IMR-90 (cell line): Measurements from ENCODE around the gene SEMA5A. TPM values are rescaled to one million over a fixed set of nuclear protein-coding genes. Genes with fewer than 3 reads are reported as not detected.

ENCODE experiments used
- ATAC-seq: fragments of 200-7000 bp; cut with Tn5 transposase; 2 replicates; pipeline ENCODE4 v1.9.1; 2020; ENCODE audit warnings: low read depth, mild to moderate bottlenecking, moderate library complexity
- BruUV-seq: library from RNA; stranded (reverse); fragments of 400-500 nt; replicated peaks from 2 replicates; lab custom pipeline; 2021; lab: Mats Ljungman, UMichigan
- CTCF ChIA-PET: fragments of 300-600 bp; formaldehyde crosslinking; extraction: SDS; loops from one replicate; lab custom pipeline; 2021; ENCODE audit warnings: antibody characterized with exemption; lab: Yijun Ruan, JAX
- POLR2A ChIA-PET: fragments of 300-600 bp; sonication (Branson Sonifier 250); formaldehyde crosslinking; loops from one replicate; lab custom pipeline; 2022; ENCODE audit warnings: antibody characterized with exemption; ENCODE audit not compliant: unreplicated experiment; lab: Charles Lee
- DNase-seq: peaks from one replicate; pipeline ENCODE4 v3.0.0; 2013
- H2AFZ ChIP-seq: replicated peaks from 2 replicates; pipeline ENCODE3; 2013; ENCODE audit warnings: low read length, mild to moderate bottlenecking; ENCODE audit not compliant: poor library complexity
- H2AK5ac ChIP-seq: 2 replicates; pipeline ENCODE4 v1.6.1; 2013; ENCODE audit warnings: low read depth, low read length, inconsistent platforms
- H2AK9ac ChIP-seq: replicated peaks from 2 replicates; pipeline ENCODE3; 2013; ENCODE audit warnings: mild to moderate bottlenecking, low read depth, low read length, moderate library complexity; ENCODE audit not compliant: poor library complexity
- H2BK120ac ChIP-seq: 2 replicates; pipeline ENCODE4 v1.6.1; 2013; ENCODE audit warnings: low read depth, low read length, inconsistent platforms
- H2BK15ac ChIP-seq: 3 replicates; pipeline ENCODE4 v1.6.1; 2013; ENCODE audit warnings: low read depth, low read length, inconsistent platforms
- H2BK20ac ChIP-seq: 2 replicates; pipeline ENCODE4 v1.6.1; 2013; ENCODE audit warnings: low read depth, mild to moderate bottlenecking, inconsistent platforms, low read length, moderate library complexity
- H2BK5ac ChIP-seq: 2 replicates; pipeline ENCODE4 v1.6.1; 2013; ENCODE audit warnings: mild to moderate bottlenecking, low read depth, low read length, inconsistent platforms; ENCODE audit not compliant: poor library complexity, severe bottlenecking
- H3K14ac ChIP-seq: replicated peaks from 2 replicates; pipeline ENCODE4 v1.6.1; 2013; ENCODE audit warnings: low read depth, low read length, inconsistent platforms
- H3K18ac ChIP-seq: 2 replicates; pipeline ENCODE4 v1.6.1; 2013; ENCODE audit warnings: low read depth, low read length, control low read depth
- H3K23ac ChIP-seq: 2 replicates; pipeline ENCODE4 v1.6.1; 2013; ENCODE audit warnings: low read depth, low read length, inconsistent platforms
- H3K27ac ChIP-seq: 2 replicates; pipeline ENCODE4 v1.5.1; 2013; ENCODE audit warnings: mild to moderate bottlenecking, control low read depth, low read length; ENCODE audit not compliant: insufficient read depth
- H3K27me3 ChIP-seq: 2 replicates; pipeline ENCODE4 v1.6.1; 2013; ENCODE audit warnings: low read length; ENCODE audit not compliant: control insufficient read depth, insufficient read depth
- H3K36me3 ChIP-seq: 2 replicates; pipeline ENCODE4 v1.6.1; 2013; ENCODE audit warnings: low read length, mixed read lengths; ENCODE audit not compliant: control insufficient read depth, insufficient read depth
- H3K4ac ChIP-seq: 2 replicates; pipeline ENCODE4 v1.6.1; 2013; ENCODE audit warnings: low read depth, low read length, inconsistent platforms
- H3K4me1 ChIP-seq: 2 replicates; pipeline ENCODE4 v1.6.1; 2013; ENCODE audit warnings: low read length, mixed read lengths; ENCODE audit not compliant: control insufficient read depth, insufficient read depth
- H3K4me2 ChIP-seq: 2 replicates; pipeline ENCODE4 v1.6.1; 2013; ENCODE audit warnings: low read depth, mild to moderate bottlenecking, control low read depth, low read length, moderate library complexity
- H3K4me3 ChIP-seq: 2 replicates; pipeline ENCODE4 v1.5.1; 2013; ENCODE audit warnings: low read depth, mild to moderate bottlenecking, control low read depth, low read length, moderate library complexity; ENCODE audit not compliant: insufficient read depth
- H3K56ac ChIP-seq: 2 replicates; pipeline ENCODE4 v1.6.1; 2013; ENCODE audit warnings: low read length, inconsistent platforms; ENCODE audit not compliant: insufficient read depth; ENCODE audit errors: extremely low read depth
- H3K79me1 ChIP-seq, 2 experiments: 2 replicates each; pipeline ENCODE4 v1.6.1; 2013; ENCODE audit warnings: low read length in 2 of 2, inconsistent platforms in 1 of 2, low read depth in 1 of 2
- H3K9ac ChIP-seq: 2 replicates; pipeline ENCODE4 v1.6.1; 2013; ENCODE audit warnings: low read depth, low read length, control low read depth
- H3K9me1 ChIP-seq: 2 replicates; pipeline ENCODE4 v1.6.1; 2013; ENCODE audit warnings: low read length, inconsistent platforms; ENCODE audit not compliant: insufficient read depth
- H3K9me3 ChIP-seq: 2 replicates; pipeline ENCODE4 v1.6.1; 2013; ENCODE audit warnings: low read length; ENCODE audit not compliant: control insufficient read depth, insufficient read depth
- H4K20me1 ChIP-seq: 2 replicates; pipeline ENCODE4 v1.6.1; 2013; ENCODE audit warnings: low read length, inconsistent platforms; ENCODE audit not compliant: insufficient read depth
- H4K5ac ChIP-seq: 2 replicates; pipeline ENCODE4 v1.6.1; 2013; ENCODE audit warnings: mild to moderate bottlenecking, low read depth, low read length, control low read depth
- H4K8ac ChIP-seq, 2 experiments: 2 replicates each; pipeline ENCODE4 v1.6.1; 2013; ENCODE audit warnings: low read depth in 2 of 2, low read length in 2 of 2, control low read depth in 1 of 2, inconsistent platforms in 1 of 2
- H4K91ac ChIP-seq: 2 replicates; pipeline ENCODE4 v1.6.1; 2013; ENCODE audit warnings: low read depth, low read length, inconsistent platforms; ENCODE audit not compliant: insufficient read depth
- MAFK ChIP-seq: IDR thresholded peaks from 2 replicates; pipeline ENCODE4 v1.6.1; 2012; ENCODE audit warnings: low read depth, low read length, improper control_type of control experiment
- RCOR1 ChIP-seq: IDR thresholded peaks from 2 replicates; pipeline ENCODE4 v1.6.1; 2012; ENCODE audit warnings: mild to moderate bottlenecking, low read length, improper control_type of control experiment; ENCODE audit not compliant: insufficient replicate concordance
- WGBS, 2 experiments: methylation state at CpG; one replicate each; pipeline versions ENCODE4 v1.1.5 to v1.1.7; 2013; ENCODE audit warnings: missing lambda C conversion rate in 2 of 2; ENCODE audit not compliant: insufficient read length in 1 of 2; ENCODE audit errors: extremely low coverage in 2 of 2; 5-methylcytosine and 5-hydroxymethylcytosine counted together
- dilution Hi-C: fragments of 300-500 bp; cut with HindIII; formaldehyde crosslinking; loops from one replicate; pipeline ENCODE4 v1.14.3; 2018; ENCODE audit warnings: low sequenced_read_pairs; ENCODE audit not compliant: unreplicated experiment
- in situ Hi-C: fragments of 300-500 bp; cut with MboI; formaldehyde crosslinking; loops from 3 replicates; pipeline ENCODE4 v1.14.3; 2019; ENCODE audit warnings: low sequenced_read_pairs, inconsistent platforms, mixed read lengths
- intact Hi-C: fragments of 100-400 bp; cut with micrococcal nuclease; formaldehyde crosslinking; loops from 2 replicates; pipeline ENCODE4 v1.10.0; 2022
- polyA plus RNA-seq, 3 experiments: library from polyadenylated mRNA; depleted of rRNA; stranded (reverse); fragments of >200 nt; gene quantifications; 2 replicates each; pipeline ENCODE4 v1.2.3, GENCODE V29; 2012; ENCODE audit warnings: low replicate concordance in 1 of 3
- total RNA-seq: library from RNA; depleted of rRNA; stranded (reverse); fragments of >200 nt; gene quantifications from 2 replicates; pipeline ENCODE4 v1.2.3, GENCODE V29; 2012

Gene SEMA5A
- total and polyA plus RNA-seq, 2 of the 4 experiments (the other 2 are of a cell fraction), result 8.2 to 9.9 TPM

- intact Hi-C loops, result loop anchor here (10.0 kb wide), 1 partner anchor 926 kb away; no protein-coding TSS in a partner anchor
Observed at GRCh38 chr5:9218358-9218757, 327.5 kb downstream of the SEMA5A start.

More at GRCh38 chr5:9218358-9218757, 327.5 kb downstream of the SEMA5A start:
- Histone ChIP-seq H4K91ac (no peak overlapping the region), H3K56ac (no peak overlapping the region), H2BK20ac (no peak overlapping the region), H3K4me3 (no peak overlapping the region), H3K14ac (no peak overlapping the region), H2BK15ac (no peak overlapping the region), H3K4me1 (no peaks in the 10 kb centered on the region), H3K27ac (no peak overlapping the region), H3K9me1 (no peaks in the 10 kb centered on the region; the same call in 1 of the 2 replicates), H2AFZ (no peak overlapping the region), H3K36me3 (peaks cover 3% of the 10 kb centered on the region), H2AK5ac (no peak overlapping the region), H4K8ac (no peak overlapping the region), H3K4me2 (no peak overlapping the region), H4K5ac (no peak overlapping the region), H4K20me1 (no peaks in the 10 kb centered on the region), H3K9me3 (no peaks in the 10 kb centered on the region), H2AK9ac (no peak overlapping the region), H3K9ac (no peak overlapping the region), H3K27me3 (no peaks in the 10 kb centered on the region), H3K79me1 (no peaks in the 10 kb centered on the region; a peak in 1 of 4 replicates), H2BK120ac (no peak overlapping the region), H2BK5ac (no peak overlapping the region), H3K23ac (no peak overlapping the region), H3K18ac (no peak overlapping the region), H3K4ac (no peak overlapping the region)
- no peak for DNase-seq
- TF ChIP-seq RCOR1, result no peak
- TF ChIP-seq MAFK, result peak; percentile 82
- 100% methylated on average over 1 of the region's 4 CpGs; no CpG with 5 or more reads in 1 of the 2 experiments for WGBS, 2 experiments
- BruUV-seq, result no TSS peak
- dilution Hi-C loops (no loop called here), in situ Hi-C loops (no loop called here)
- POLR2A ChIA-PET, result no interaction called here
- CTCF ChIA-PET, result interaction anchor here (0.8 to 1.2 kb wide), 2 partner anchors 9 to 325 kb away, joined by 3 read pairs; no protein-coding TSS in a partner anchor
- ATAC-seq, result no peak
